ENCODE data around the gene CDK17.

CDK17 gene

GRCh38 chr12:96258104-96258961 lies 141.9 kb downstream of the CDK17 start:
- TF ChIP-seq ESRRG (CRISPR knock-in tag; IDR thresholded peaks at IDR 0.05), result no peak
- no peak for TF ChIP-seq ZC3H10 (CRISPR knock-in tag; IDR thresholded peaks at IDR 0.05)
- TF ChIP-seq OSR1 (CRISPR knock-in tag; IDR thresholded peaks at IDR 0.05), result no peak
- TF ChIP-seq SNAI2 (CRISPR knock-in tag; IDR thresholded peaks at IDR 0.05), result no peak
- no peak for TF ChIP-seq BACH2 (CRISPR knock-in tag; IDR thresholded peaks at IDR 0.05; ENCODE audit: borderline replicate concordance)
- no peak for TF ChIP-seq ARNTL (CRISPR knock-in tag; IDR thresholded peaks at IDR 0.05; ENCODE audit: borderline replicate concordance, low read depth)
- TF ChIP-seq ZFP30 (CRISPR knock-in tag; IDR thresholded peaks at IDR 0.05), result no peak
- ATAC-seq, result no peak

- TF ChIP-seq ESRRG (CRISPR knock-in tag; IDR thresholded peaks at IDR 0.05) (no peak), POU6F1 (CRISPR knock-in tag; IDR thresholded peaks at IDR 0.05; ENCODE audit: borderline replicate concordance, low read depth) (no peak), PATZ1 (CRISPR knock-in tag; IDR thresholded peaks at IDR 0.05; ENCODE audit: borderline replicate concordance) (no peak), ZC3H10 (CRISPR knock-in tag; IDR thresholded peaks at IDR 0.05) (no peak), CREB5 (CRISPR knock-in tag; IDR thresholded peaks at IDR 0.05; ENCODE audit: low read depth) (no peak), ZNF565 (CRISPR knock-in tag; conservative IDR thresholded peaks at IDR 0.05; ENCODE audit: low read depth) (no peak), CSDC2 (CRISPR knock-in tag; IDR thresholded peaks at IDR 0.05) (no peak), ZNF8 (CRISPR knock-in tag; IDR thresholded peaks at IDR 0.05) (no peak), ARNTL (CRISPR knock-in tag; IDR thresholded peaks at IDR 0.05; ENCODE audit: borderline replicate concordance, low read depth) (no peak), ISL1 (CRISPR knock-in tag; IDR thresholded peaks at IDR 0.05) (no peak)
- ATAC-seq, result no peak
Measured at GRCh38 chr12:96257550-96258103, 142.6 kb downstream of the CDK17 start.

GRCh38 chr12:96256672-96257361 lies 143.4 kb downstream of the CDK17 start:
- TF ChIP-seq GLIS3 (CRISPR knock-in tag; IDR thresholded peaks at IDR 0.05) (no peak), ESRRG (CRISPR knock-in tag; IDR thresholded peaks at IDR 0.05) (no peak), ZFP30 (CRISPR knock-in tag; IDR thresholded peaks at IDR 0.05) (no peak), OSR1 (CRISPR knock-in tag; IDR thresholded peaks at IDR 0.05) (no peak), ZFP3 (CRISPR knock-in tag; IDR thresholded peaks at IDR 0.05) (no peak), PPARA (CRISPR knock-in tag; IDR thresholded peaks at IDR 0.05; ENCODE audit: borderline replicate concordance) (no peak), ZNF565 (CRISPR knock-in tag; conservative IDR thresholded peaks at IDR 0.05; ENCODE audit: low read depth) (no peak), CSRNP3 (CRISPR knock-in tag; IDR thresholded peaks at IDR 0.05) (no peak), SNAI2 (CRISPR knock-in tag; IDR thresholded peaks at IDR 0.05) (no peak), TOX (CRISPR knock-in tag; IDR thresholded peaks at IDR 0.05; ENCODE audit: borderline replicate concordance) (no peak)
- ATAC-seq, result peak; percentile 15; the same call in 2 of the 3 replicates

GRCh38 chr12:96255077-96255476 lies 145.2 kb downstream of the CDK17 start:
- no peak for TF ChIP-seq SNAI2 (CRISPR knock-in tag; IDR thresholded peaks at IDR 0.05)
- no peak for TF ChIP-seq POU6F1 (CRISPR knock-in tag; IDR thresholded peaks at IDR 0.05; ENCODE audit: borderline replicate concordance, low read depth)
- TF ChIP-seq RARB (CRISPR knock-in tag; IDR thresholded peaks at IDR 0.05), result no peak
- no peak for TF ChIP-seq ZNF70 (CRISPR knock-in tag; IDR thresholded peaks at IDR 0.05)
- TF ChIP-seq GLIS3 (CRISPR knock-in tag; IDR thresholded peaks at IDR 0.05), result no peak
- no peak for TF ChIP-seq ZFP30 (CRISPR knock-in tag; IDR thresholded peaks at IDR 0.05)
- TF ChIP-seq TOX (CRISPR knock-in tag; IDR thresholded peaks at IDR 0.05; ENCODE audit: borderline replicate concordance), result no peak
- no peak for TF ChIP-seq ESRRG (CRISPR knock-in tag; IDR thresholded peaks at IDR 0.05)
- no peak for TF ChIP-seq OSR1 (CRISPR knock-in tag; IDR thresholded peaks at IDR 0.05)
- TF ChIP-seq PATZ1 (CRISPR knock-in tag; IDR thresholded peaks at IDR 0.05; ENCODE audit: borderline replicate concordance), result no peak
- TF ChIP-seq ZNF8 (CRISPR knock-in tag; IDR thresholded peaks at IDR 0.05), result no peak
- no peak for TF ChIP-seq TCF4 (CRISPR knock-in tag; IDR thresholded peaks at IDR 0.05; ENCODE audit: borderline replicate concordance)
- no peak for TF ChIP-seq ARNTL (CRISPR knock-in tag; IDR thresholded peaks at IDR 0.05; ENCODE audit: borderline replicate concordance, low read depth)
- no peak for ATAC-seq
